ENCODE results near the gene CTBP2.

DNA sequence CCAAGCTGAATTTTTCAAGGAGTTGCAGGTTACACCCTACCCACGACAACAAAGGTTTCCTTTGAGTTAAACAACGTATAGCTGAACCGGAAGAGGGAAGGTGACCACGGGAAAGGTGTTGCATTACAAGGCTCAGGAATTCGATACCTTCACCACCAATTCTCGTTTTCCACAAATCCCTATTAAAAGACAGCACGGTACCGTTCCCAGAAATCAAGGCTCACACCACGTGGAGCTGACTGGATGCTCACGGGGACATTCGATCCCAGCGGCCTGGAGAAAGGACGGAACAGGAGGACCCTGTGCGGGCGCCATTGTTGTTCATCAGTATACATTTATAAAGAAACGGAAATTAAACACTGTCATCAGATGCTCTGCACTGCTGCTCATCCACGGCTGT is 56.4 kb downstream of the CTBP2 start:
- TF ChIP-seq, protein P1, sequence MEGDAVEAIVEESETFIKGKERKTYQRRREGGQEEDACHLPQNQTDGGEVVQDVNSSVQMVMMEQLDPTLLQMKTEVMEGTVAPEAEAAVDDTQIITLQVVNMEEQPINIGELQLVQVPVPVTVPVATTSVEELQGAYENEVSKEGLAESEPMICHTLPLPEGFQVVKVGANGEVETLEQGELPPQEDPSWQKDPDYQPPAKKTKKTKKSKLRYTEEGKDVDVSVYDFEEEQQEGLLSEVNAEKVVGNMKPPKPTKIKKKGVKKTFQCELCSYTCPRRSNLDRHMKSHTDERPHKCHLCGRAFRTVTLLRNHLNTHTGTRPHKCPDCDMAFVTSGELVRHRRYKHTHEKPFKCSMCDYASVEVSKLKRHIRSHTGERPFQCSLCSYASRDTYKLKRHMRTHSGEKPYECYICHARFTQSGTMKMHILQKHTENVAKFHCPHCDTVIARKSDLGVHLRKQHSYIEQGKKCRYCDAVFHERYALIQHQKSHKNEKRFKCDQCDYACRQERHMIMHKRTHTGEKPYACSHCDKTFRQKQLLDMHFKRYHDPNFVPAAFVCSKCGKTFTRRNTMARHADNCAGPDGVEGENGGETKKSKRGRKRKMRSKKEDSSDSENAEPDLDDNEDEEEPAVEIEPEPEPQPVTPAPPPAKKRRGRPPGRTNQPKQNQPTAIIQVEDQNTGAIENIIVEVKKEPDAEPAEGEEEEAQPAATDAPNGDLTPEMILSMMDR (IDR thresholded peaks at IDR 0.05; ENCODE audit: low read depth, low read length, missing input control), result no peak
- TF ChIP-seq SP1 (IDR thresholded peaks at IDR 0.05), result no peak
